Brain microvascular endothelial cell (primary cell): ENCODE data around the gene TNNT2.

Experiments used
- DNase-seq: peaks from one replicate; pipeline ENCODE4 v3.0.0-alpha.2; 2020
- H3K27ac ChIP-seq: fragments of 250-450 bp; sonication (Bioruptor Pico); 2 replicates; pipeline ENCODE4 v1.5.1; 2020; ENCODE audit warnings: mild to moderate bottlenecking, moderate library complexity
- H3K27me3 ChIP-seq: fragments of 250-450 bp; sonication (Bioruptor Pico); replicated peaks from 2 replicates; pipeline ENCODE4 v1.5.1; 2020; ENCODE audit warnings: mild to moderate bottlenecking
- H3K36me3 ChIP-seq: fragments of 250-450 bp; sonication (Bioruptor Pico); replicated peaks from 2 replicates; pipeline ENCODE4 v1.5.1; 2020; ENCODE audit warnings: mild to moderate bottlenecking
- H3K4me3 ChIP-seq: 2 replicates; pipeline ENCODE4 v1.5.1; 2011; ENCODE audit warnings: low read depth, mild to moderate bottlenecking, control low read depth, low read length, moderate library complexity
- in situ Hi-C: cut with HindIII; loops from 2 replicates; pipeline ENCODE4 v1.10.0; 2017; ENCODE audit warnings: low sequenced_read_pairs, low pct_ligation_motif_present
- TF ChIP-seq, protein P1 (sequence below): IDR thresholded peaks from 2 replicates; pipeline ENCODE4 v1.5.1; 2011; ENCODE audit warnings: low read depth, mild to moderate bottlenecking, moderate library complexity, low read length, control low read depth, inconsistent platforms; ENCODE audit errors: missing control alignments

The TNNT2 gene

GRCh38 chr1:201331166-201331565 is 46.3 kb downstream of the TNNT2 start:
- peaks cover 2% of the 10 kb centered on the region for H3K27me3 ChIP-seq
- DNase-seq = no peak
- in situ Hi-C loops = no loop called here
- no peaks in the 10 kb centered on the region for H3K36me3 ChIP-seq
- H3K4me3 ChIP-seq = no peak overlapping the region
- H3K27ac ChIP-seq = no peak overlapping the region
- TF ChIP-seq, protein P1, sequence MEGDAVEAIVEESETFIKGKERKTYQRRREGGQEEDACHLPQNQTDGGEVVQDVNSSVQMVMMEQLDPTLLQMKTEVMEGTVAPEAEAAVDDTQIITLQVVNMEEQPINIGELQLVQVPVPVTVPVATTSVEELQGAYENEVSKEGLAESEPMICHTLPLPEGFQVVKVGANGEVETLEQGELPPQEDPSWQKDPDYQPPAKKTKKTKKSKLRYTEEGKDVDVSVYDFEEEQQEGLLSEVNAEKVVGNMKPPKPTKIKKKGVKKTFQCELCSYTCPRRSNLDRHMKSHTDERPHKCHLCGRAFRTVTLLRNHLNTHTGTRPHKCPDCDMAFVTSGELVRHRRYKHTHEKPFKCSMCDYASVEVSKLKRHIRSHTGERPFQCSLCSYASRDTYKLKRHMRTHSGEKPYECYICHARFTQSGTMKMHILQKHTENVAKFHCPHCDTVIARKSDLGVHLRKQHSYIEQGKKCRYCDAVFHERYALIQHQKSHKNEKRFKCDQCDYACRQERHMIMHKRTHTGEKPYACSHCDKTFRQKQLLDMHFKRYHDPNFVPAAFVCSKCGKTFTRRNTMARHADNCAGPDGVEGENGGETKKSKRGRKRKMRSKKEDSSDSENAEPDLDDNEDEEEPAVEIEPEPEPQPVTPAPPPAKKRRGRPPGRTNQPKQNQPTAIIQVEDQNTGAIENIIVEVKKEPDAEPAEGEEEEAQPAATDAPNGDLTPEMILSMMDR = no peak

DNA sequence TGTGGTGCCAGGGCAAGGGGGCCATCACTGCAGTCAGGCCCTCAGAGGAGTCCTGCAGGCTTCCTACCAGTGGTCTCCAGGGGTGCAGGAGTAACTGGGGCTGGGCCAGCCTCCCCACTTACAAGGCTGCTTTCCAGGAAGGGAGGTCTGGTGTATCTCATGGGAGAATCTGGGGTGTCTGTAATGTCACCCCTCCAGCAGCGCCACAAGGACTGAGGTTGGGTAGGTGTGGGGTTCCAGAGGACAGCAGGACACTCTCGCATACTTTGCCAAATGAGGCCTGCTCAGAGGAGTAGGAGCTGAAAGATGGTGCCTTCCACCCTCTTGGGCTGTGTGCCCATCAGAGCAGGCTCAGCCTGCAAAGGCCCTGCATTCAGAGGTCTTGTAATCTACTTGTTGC is 46.9 kb downstream of the TNNT2 start:
- TF ChIP-seq, protein P1 = no peak
- no peak overlapping the region for H3K27ac ChIP-seq
- no peak for DNase-seq
- H3K27me3 ChIP-seq = peaks cover 2% of the 10 kb centered on the region
- no peak overlapping the region for H3K4me3 ChIP-seq
- no peaks in the 10 kb centered on the region for H3K36me3 ChIP-seq
- in situ Hi-C loops = no loop called here

DNA sequence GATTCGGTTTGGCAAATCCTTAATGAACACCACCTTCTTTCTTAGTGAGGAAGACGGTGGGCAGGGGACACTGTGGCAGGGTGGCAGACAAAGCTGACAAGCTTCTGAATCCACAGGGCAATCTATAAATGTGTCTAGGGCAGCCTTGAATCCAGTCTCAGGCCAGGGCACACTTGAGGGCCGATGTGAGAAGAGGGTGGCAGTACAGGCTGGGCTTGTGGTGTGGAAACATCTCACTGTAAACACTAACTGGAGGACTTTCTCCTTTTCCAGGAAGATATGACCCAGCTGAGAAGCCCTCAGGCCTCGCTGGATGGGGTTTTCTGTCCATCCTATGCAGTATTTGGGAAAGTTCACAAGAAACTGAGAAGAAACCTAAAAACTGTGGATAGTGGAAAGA is 47.7 kb downstream of the TNNT2 start:
- no peak overlapping the region for H3K4me3 ChIP-seq
- peaks cover 2% of the 10 kb centered on the region for H3K27me3 ChIP-seq
- in situ Hi-C loops = no loop called here
- H3K27ac ChIP-seq = no peak overlapping the region
- TF ChIP-seq, protein P1 = no peak
- no peak for DNase-seq
- no peaks in the 10 kb centered on the region for H3K36me3 ChIP-seq

- in situ Hi-C loops = no loop called here
- H3K27me3 ChIP-seq = peaks cover 2% of the 10 kb centered on the region
- no peak overlapping the region for H3K4me3 ChIP-seq
- H3K36me3 ChIP-seq = no peaks in the 10 kb centered on the region
- no peak overlapping the region for H3K27ac ChIP-seq
- peak; percentile 35 for DNase-seq
- TF ChIP-seq, protein P1 = no peak
Measured at GRCh38 chr1:201329286-201329685, 48.2 kb downstream of the TNNT2 start.

- Histone ChIP-seq H3K36me3 (no peaks in the 10 kb centered on the region), H3K27ac (no peak overlapping the region), H3K4me3 (no peak overlapping the region), H3K27me3 (peaks cover 2% of the 10 kb centered on the region)
- no peak for DNase-seq
- TF ChIP-seq, protein P1 = no peak
- in situ Hi-C loops = no loop called here
Measured at GRCh38 chr1:201328576-201328975, 48.9 kb downstream of the TNNT2 start.

GRCh38 chr1:201327687-201328240 is 49.7 kb downstream of the TNNT2 start:
- no peaks in the 10 kb centered on the region for H3K36me3 ChIP-seq
- DNase-seq = no peak
- TF ChIP-seq, protein P1 = no peak
- no peak overlapping the region for H3K4me3 ChIP-seq
- in situ Hi-C loops = no loop called here
- peaks cover 2% of the 10 kb centered on the region for H3K27me3 ChIP-seq
- no peak overlapping the region for H3K27ac ChIP-seq
